Osteocyte (in vitro differentiated cells): ENCODE measurements around the gene ANKS1A. TPM values are rescaled to one million over a fixed set of nuclear protein-coding genes. Genes with fewer than 3 reads are reported as not detected.

Experiments used
- DNase-seq: peaks from one replicate; pipeline ENCODE4 v3.0.0; 2021; ENCODE audit warnings: mixed read lengths; ENCODE audit not compliant: unreplicated experiment; ENCODE audit errors: extremely low spot score
- H3K27ac Mint-ChIP-seq: one replicate; pipeline ENCODE4 v1.8.0; 2021; ENCODE audit warnings: mild to moderate bottlenecking, mixed read lengths; ENCODE audit not compliant: unreplicated experiment
- H3K27me3 Mint-ChIP-seq: one replicate; pipeline ENCODE4 v1.8.0; 2021; ENCODE audit warnings: mixed read lengths; ENCODE audit not compliant: unreplicated experiment
- H3K36me3 Mint-ChIP-seq: one replicate; pipeline ENCODE4 v1.8.0; 2021; ENCODE audit warnings: mixed read lengths; ENCODE audit not compliant: unreplicated experiment
- H3K4me1 Mint-ChIP-seq: one replicate; pipeline ENCODE4 v1.8.0; 2021; ENCODE audit warnings: mixed read lengths; ENCODE audit not compliant: unreplicated experiment
- H3K4me3 Mint-ChIP-seq: one replicate; pipeline ENCODE4 v1.8.0; 2021; ENCODE audit warnings: mild to moderate bottlenecking, moderate library complexity, mixed read lengths; ENCODE audit not compliant: unreplicated experiment
- H3K9me3 Mint-ChIP-seq: one replicate; pipeline ENCODE4 v1.8.0; 2021; ENCODE audit warnings: mixed read lengths; ENCODE audit not compliant: unreplicated experiment
- total RNA-seq: library from RNA; stranded (reverse); gene quantifications from 2 replicates; pipeline ENCODE4 v1.2.1, GENCODE V29; 2021
- TF ChIP-seq, protein P1 (sequence below): fragments of 200-600 bp; sonication (generic); IDR thresholded peaks from 2 replicates; pipeline ENCODE4 v1.5.0; 2021; ENCODE audit warnings: antibody characterized with exemption, mild to moderate bottlenecking, moderate library complexity

ANKS1A gene
- total RNA-seq, 1 donor from 2014 or later = 15.5 TPM

DNA sequence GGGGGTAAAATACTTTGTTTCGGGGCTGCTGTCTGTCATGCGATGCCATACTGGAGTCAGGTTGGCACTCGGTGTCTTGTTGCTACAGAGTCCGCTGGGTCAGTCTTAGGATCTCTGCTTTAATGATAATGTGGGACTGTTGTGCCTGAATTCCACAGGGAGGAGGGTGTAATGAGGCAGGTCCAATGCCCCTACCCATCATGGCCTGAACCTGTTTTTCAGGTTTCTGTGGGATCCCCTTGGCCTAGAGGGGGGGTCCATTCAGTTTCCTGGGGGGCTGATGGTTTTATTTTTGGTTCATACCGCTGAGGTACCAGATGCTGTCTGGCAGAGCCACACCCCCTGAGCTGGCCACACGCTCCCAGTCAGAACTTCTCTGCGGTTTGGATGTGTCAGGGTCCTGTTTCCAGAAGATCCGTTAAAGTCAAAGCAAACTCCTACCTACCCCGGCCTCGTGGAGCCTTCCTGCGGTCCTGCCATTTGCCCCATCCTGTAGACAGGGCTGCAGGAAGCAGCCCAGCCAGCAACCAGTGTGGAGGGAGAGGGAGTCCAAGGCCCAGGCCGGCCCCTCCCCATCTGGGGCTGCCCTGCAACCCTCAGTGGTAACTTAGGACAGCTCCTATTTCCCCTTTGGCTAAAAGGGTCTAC is 182.4 kb downstream of the ANKS1A start:
- Mint-ChIP-seq H3K4me3 (no peak overlapping the region), H3K4me1 (no peaks in the 10 kb centered on the region), H3K9me3 (no peaks in the 10 kb centered on the region), H3K27ac (no peak overlapping the region), H3K27me3 (no peaks in the 10 kb centered on the region), H3K36me3 (peaks cover 19% of the 10 kb centered on the region)
- no peak for DNase-seq
- TF ChIP-seq, protein P1, sequence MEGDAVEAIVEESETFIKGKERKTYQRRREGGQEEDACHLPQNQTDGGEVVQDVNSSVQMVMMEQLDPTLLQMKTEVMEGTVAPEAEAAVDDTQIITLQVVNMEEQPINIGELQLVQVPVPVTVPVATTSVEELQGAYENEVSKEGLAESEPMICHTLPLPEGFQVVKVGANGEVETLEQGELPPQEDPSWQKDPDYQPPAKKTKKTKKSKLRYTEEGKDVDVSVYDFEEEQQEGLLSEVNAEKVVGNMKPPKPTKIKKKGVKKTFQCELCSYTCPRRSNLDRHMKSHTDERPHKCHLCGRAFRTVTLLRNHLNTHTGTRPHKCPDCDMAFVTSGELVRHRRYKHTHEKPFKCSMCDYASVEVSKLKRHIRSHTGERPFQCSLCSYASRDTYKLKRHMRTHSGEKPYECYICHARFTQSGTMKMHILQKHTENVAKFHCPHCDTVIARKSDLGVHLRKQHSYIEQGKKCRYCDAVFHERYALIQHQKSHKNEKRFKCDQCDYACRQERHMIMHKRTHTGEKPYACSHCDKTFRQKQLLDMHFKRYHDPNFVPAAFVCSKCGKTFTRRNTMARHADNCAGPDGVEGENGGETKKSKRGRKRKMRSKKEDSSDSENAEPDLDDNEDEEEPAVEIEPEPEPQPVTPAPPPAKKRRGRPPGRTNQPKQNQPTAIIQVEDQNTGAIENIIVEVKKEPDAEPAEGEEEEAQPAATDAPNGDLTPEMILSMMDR = no peak

DNA sequence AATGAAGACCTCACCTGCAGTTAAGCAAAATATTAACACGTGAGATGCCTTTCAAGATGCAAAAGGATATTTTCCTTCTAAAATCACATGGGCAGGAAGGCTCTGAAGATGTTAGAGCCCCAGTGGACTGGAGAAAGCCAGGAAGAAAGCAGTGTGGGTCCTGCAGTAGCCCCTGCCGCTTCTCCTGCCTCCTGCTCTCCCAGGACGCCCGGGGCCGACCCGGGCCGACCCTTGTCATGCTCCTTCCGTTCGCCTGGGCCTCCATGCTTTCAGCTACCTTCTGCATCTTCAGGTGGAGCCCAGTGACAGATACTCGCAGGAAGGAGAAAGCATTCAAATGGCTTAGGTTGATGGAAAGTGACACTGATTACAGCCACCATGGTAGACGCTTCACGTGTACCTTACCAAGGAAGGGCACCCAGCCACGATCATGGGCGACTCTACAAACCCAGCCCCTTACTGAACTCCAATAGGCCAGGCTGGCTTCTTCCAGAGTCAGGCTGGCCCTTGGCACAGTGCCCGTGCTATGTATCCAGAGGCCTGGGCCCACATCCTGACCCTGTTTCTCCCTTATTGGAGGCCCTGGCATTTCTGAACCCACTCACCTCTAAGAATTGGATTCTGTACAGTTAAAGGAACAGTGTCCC is 183.1 kb downstream of the ANKS1A start:
- Mint-ChIP-seq H3K27ac (no peak overlapping the region), H3K4me1 (no peaks in the 10 kb centered on the region)
- no peak for DNase-seq

DNA sequence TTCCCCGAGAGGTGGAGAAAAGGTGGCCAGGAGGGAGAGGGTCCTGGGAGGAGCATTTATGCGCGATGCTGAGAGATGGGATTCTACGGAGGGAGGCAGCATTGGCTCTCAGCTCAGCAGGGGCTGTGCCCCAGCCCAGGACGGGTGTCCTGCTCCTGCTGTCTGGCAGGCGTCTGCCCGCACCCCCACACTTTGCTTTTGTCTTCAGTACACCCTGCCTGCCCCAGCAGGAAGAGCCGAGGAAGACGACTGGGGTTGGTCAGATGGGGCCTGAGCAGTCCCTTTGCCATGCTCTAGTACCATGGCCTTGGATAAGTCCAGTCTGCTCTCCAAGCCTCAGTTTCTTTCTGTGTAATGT is 183.6 kb downstream of the ANKS1A start:
- Mint-ChIP-seq H3K4me3 (no peak overlapping the region), H3K4me1 (no peaks in the 10 kb centered on the region), H3K27ac (no peak overlapping the region), H3K27me3 (no peaks in the 10 kb centered on the region), H3K9me3 (no peaks in the 10 kb centered on the region), H3K36me3 (peaks cover 17% of the 10 kb centered on the region)
- TF ChIP-seq, protein P1 = no peak
- DNase-seq = no peak

More for the DNA sequence above, 183.1 kb downstream of the ANKS1A start:
- TF ChIP-seq, protein P1 = no peak
- no peaks in the 10 kb centered on the region for H3K27me3 Mint-ChIP-seq
- no peak overlapping the region for H3K4me3 Mint-ChIP-seq
- no peaks in the 10 kb centered on the region for H3K9me3 Mint-ChIP-seq
- peaks cover 17% of the 10 kb centered on the region for H3K36me3 Mint-ChIP-seq

DNA sequence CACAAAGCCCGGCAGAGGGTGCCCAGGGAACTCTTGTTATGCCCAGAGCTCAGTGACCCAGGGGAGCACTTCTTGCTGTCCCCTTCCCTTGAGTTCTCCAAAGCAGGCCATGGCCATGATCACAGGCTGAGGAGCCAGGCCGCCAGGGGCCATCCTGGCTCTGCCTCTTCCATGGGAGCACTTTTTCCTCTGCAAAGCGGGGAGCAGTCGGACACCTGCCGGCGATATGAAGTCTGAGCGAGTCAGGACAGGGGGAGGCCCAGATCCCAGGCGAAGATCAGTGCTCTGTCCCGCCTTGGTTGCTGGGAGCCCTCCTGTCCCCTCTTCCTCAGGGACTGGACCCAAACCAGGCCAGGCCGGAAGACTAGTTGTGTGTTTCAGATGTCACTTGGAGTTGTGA is 184.2 kb downstream of the ANKS1A start:
- TF ChIP-seq, protein P1 = no peak
- no peak for DNase-seq
- Mint-ChIP-seq H3K27me3 (no peaks in the 10 kb centered on the region), H3K4me1 (no peaks in the 10 kb centered on the region), H3K36me3 (peaks cover 17% of the 10 kb centered on the region), H3K9me3 (no peaks in the 10 kb centered on the region), H3K27ac (no peak overlapping the region), H3K4me3 (no peak overlapping the region)

DNA sequence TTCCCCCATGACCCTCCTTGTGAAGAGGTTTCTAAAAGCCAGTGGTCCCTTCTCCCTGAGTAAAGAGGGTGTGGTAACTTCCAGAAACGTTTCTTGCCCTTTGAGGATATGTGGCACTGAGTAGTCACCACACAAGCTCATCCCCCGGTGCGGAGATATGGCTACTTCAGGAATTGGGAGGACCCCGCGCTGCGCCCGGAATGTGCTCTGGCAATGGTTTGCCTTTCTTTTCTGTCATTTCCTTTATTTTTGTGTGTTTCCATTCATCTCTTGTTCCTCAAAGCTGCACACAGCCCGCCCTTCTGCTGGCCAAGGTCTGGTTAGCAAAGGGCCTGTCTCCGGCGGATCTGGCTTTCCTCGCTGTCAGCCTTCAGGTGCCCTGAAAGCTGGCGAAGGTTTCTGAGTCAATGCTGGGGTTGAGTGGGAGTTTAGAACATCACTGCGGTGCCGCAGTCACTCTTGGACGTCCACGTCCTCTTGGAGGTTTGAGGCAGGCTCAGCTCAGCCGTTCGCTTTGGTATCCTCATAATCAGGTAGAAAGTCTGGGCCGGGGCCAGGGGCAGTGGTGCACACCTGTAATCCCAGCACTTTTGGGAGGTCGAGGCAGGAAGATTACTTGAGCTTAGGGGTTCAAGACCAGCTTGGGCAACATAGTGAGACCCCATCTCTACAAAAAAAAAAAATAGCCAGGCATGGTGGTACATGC is 184.9 kb downstream of the ANKS1A start:
- no peaks in the 10 kb centered on the region for H3K9me3 Mint-ChIP-seq
- no peaks in the 10 kb centered on the region for H3K4me1 Mint-ChIP-seq
- peaks cover 17% of the 10 kb centered on the region for H3K36me3 Mint-ChIP-seq
- no peak for DNase-seq
- no peaks in the 10 kb centered on the region for H3K27me3 Mint-ChIP-seq
- TF ChIP-seq, protein P1 = no peak
- H3K4me3 Mint-ChIP-seq = no peak overlapping the region
- H3K27ac Mint-ChIP-seq = no peak overlapping the region
